HG02678 (cell line): ENCODE results near the gene FEM1B.

Experiments
- ATAC-seq: cut with Tn5 transposase; IDR thresholded peaks from one replicate; pipeline ENCODE4 v1.9.1; 2021; ENCODE audit warnings: mild to moderate bottlenecking, moderate library complexity; ENCODE audit not compliant: unreplicated experiment

Gene FEM1B

GRCh38 chr15:68304589-68305337 is 27.2 kb downstream of the FEM1B start:
- ATAC-seq = no peak

GRCh38 chr15:68305420-68305871 is 27.9 kb downstream of the FEM1B start:
- no peak for ATAC-seq

GRCh38 chr15:68307131-68307928 is 29.8 kb downstream of the FEM1B start:
- ATAC-seq = no peak

- no peak for ATAC-seq
Observed at GRCh38 chr15:68309024-68309423, 31.5 kb downstream of the FEM1B start.

GRCh38 chr15:68310178-68310803 is 32.7 kb downstream of the FEM1B start:
- ATAC-seq = no peak

GRCh38 chr15:68310804-68311463 is 33.4 kb downstream of the FEM1B start:
- ATAC-seq = no peak

- no peak for ATAC-seq
Observed at GRCh38 chr15:68311464-68311835, 33.9 kb downstream of the FEM1B start.

GRCh38 chr15:68311859-68312557 is 34.5 kb downstream of the FEM1B start:
- ATAC-seq = no peak

- ATAC-seq = no peak
Observed at GRCh38 chr15:68312701-68313204, 35.2 kb downstream of the FEM1B start.

- ATAC-seq = no peak
Observed at GRCh38 chr15:68313501-68314410, 36.2 kb downstream of the FEM1B start.

- no peak for ATAC-seq
Observed at GRCh38 chr15:68314563-68314962, 37.0 kb downstream of the FEM1B start.

- ATAC-seq = no peak
Observed at GRCh38 chr15:68315035-68315434, 37.5 kb downstream of the FEM1B start.

- ATAC-seq = no peak
Observed at GRCh38 chr15:68315495-68316031, 38.0 kb downstream of the FEM1B start.

- ATAC-seq = no peak
Observed at GRCh38 chr15:68316061-68316804, 38.7 kb downstream of the FEM1B start.

- ATAC-seq = no peak
Observed at GRCh38 chr15:68317281-68318007, 39.9 kb downstream of the FEM1B start.

- no peak for ATAC-seq
Observed at GRCh38 chr15:68318008-68318835, 40.7 kb downstream of the FEM1B start.
